Upper lobe of left lung (tissue), 6 donors: ENCODE measurements around the gene NEURL1. TPM values are rescaled to one million over a fixed set of nuclear protein-coding genes. Genes with fewer than 3 reads are reported as not detected.

Experiments
- ATAC-seq, 2 donors: fragments of 200-7000 bp; cut with Tn5 transposase; one replicate each; pipeline ENCODE4 v1.9.1; 2022; ENCODE audit warnings: mild to moderate bottlenecking in 2 of 2, moderate library complexity in 2 of 2; ENCODE audit not compliant: low FRiP score in 2 of 2
- DNase-seq, 2 donors: peaks; one replicate each; pipeline ENCODE4 v3.0.0-alpha.2; 2019 to 2020
- H3K27ac ChIP-seq, 4 donors: fragments of 200-600 bp; sonication (generic); one replicate each; pipeline ENCODE4 v1.5.1; 2016 to 2019
- H3K27me3 ChIP-seq, 4 donors: fragments of 200-600 bp; sonication (generic); one replicate each; pipeline ENCODE4 v1.5.1; 2017 to 2019
- H3K36me3 ChIP-seq, 4 donors: fragments of 200-600 bp; sonication (generic); one replicate each; pipeline ENCODE4 v1.5.1; 2016 to 2019
- H3K4me1 ChIP-seq, 4 donors: fragments of 200-600 bp; sonication (generic); one replicate each; pipeline ENCODE4 v1.5.1; 2018 to 2019
- H3K4me3 ChIP-seq, 4 donors: fragments of 200-600 bp; sonication (generic); one replicate each; pipeline ENCODE4 v1.5.1; 2017 to 2019; ENCODE audit warnings: mild to moderate bottlenecking in 2 of 4, moderate library complexity in 1 of 4
- H3K9me3 ChIP-seq, 4 donors: fragments of 200-600 bp; sonication (generic); one replicate each; pipeline ENCODE4 v1.5.1; 2018 to 2019
- CTCF ChIP-seq, 6 experiments: fragments of 450-650 bp in 4 of 6; fragments of 200-600 bp in 2 of 6; sonication (generic) in 2 of 6; IDR thresholded peaks; one replicate each; pipeline ENCODE4 v1.5.1; 2016 to 2019; ENCODE audit warnings: antibody characterized with exemption in 6 of 6
- EP300 ChIP-seq, 4 donors: sonication (generic); formaldehyde crosslinking; IDR thresholded peaks; one replicate each; pipeline ENCODE4 v1.5.1; 2017; ENCODE audit warnings: antibody characterized with exemption in 4 of 4, control low read depth in 2 of 4
- POLR2A ChIP-seq, 4 donors: fragments of 450-650 bp; IDR thresholded peaks; one replicate each; pipeline ENCODE4 v1.5.1; 2016 to 2017; ENCODE audit warnings: antibody characterized with exemption in 4 of 4, mild to moderate bottlenecking in 2 of 4
- POLR2AphosphoS5 ChIP-seq, 2 donors: sonication (generic); formaldehyde crosslinking; IDR thresholded peaks; one replicate each; pipeline ENCODE4 v1.5.1; 2017; ENCODE audit warnings: antibody characterized with exemption in 2 of 2
- WGBS, 2 donors: methylation state at CpG; one replicate each; pipeline ENCODE4 v1.1.5; 2017 to 2018; 5-methylcytosine and 5-hydroxymethylcytosine counted together
- total RNA-seq, 6 donors: library from RNA; depleted of rRNA in 4 of 6; stranded (reverse); fragments of >200 nt in 4 of 6; gene quantifications; one replicate each; pipeline versions ENCODE4 v1.1.0 to v1.2.1, GENCODE V29; 2016 to 2021
- donor health status: DM: no; HTN: no; CAD: no; lungs with moderate emphysema.
- donor health status: DM: no; HTN: yes; CAD: no; lungs with severe emphysema.

NEURL1 gene
- total RNA-seq, 6 donors from 2014 or later = 0.22 to 1.1 (median 0.80) TPM; not detected in 1

DNA sequence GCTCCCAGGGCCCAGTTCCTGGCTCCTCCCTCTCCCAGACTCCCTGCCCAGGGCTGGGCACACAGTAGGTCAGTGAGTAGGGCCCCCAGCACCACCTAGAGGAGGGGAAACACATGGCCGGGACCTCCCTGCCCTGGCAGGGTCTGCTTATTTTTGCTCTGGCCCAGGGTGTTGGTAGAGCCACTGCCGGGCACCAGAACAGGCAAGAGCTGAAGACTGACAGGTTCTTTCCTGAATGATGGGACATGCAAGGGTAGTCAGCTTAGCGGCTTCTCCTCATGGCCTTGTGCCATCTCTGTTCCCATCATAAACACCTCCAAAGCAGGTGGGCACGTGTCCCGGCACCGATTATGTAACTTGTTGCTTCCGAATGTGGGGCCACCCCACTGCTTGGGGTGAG lies 86.5 kb downstream of the NEURL1 start:
- ATAC-seq (no peak), DNase-seq (no peak)
- Histone ChIP-seq H3K4me3 (no peak overlapping the region), H3K4me1 (peaks cover 0 to 12% (median 7%) of the 10 kb centered on the region in 4 donors), H3K36me3 (no peaks in the 10 kb centered on the region), H3K27me3 (peaks cover 0 to 5% (median 0%) of the 10 kb centered on the region in 4 donors), H3K9me3 (no peaks in the 10 kb centered on the region), H3K27ac (no peak overlapping the region)
- WGBS, 2 donors = 25 to 80% methylated on average over 1 to 7 of the region's 7 CpGs
- no peak for TF ChIP-seq CTCF (IDR thresholded peaks at IDR 0.05)
- no peak for TF ChIP-seq POLR2AphosphoS5 (IDR thresholded peaks at IDR 0.05)
- TF ChIP-seq POLR2A (IDR thresholded peaks at IDR 0.05) = no peak

DNA sequence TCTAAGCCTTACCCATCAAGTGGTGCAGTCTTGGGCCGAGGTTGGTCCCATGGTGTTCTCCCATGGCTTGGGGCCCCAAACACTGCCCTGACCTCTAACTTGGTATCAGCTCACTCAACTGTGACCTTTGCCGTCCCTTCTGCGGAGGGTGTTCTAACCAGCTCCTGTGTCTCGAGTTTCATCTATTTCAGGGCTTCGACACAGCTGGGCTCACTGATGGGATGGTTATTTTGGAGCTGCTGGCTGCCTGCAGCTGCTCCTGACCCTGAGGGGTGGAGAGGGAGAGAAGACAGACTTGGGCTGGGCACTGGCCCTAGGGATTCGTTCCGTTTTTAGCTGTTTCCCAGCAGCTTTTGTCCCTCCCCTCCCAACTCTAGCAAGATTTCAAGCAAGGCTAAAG lies 86.9 kb downstream of the NEURL1 start:
- Histone ChIP-seq H3K9me3 (no peaks in the 10 kb centered on the region), H3K27me3 (peaks cover 0 to 5% (median 0%) of the 10 kb centered on the region in 4 donors), H3K4me1 (peaks cover 0 to 13% (median 7%) of the 10 kb centered on the region in 4 donors), H3K4me3 (no peak overlapping the region), H3K27ac (no peak overlapping the region), H3K36me3 (no peaks in the 10 kb centered on the region)
- DNase-seq (no peak), ATAC-seq (no peak)
- WGBS, 2 donors = 60 to 86% methylated on average over 6 to 7 of the region's 7 CpGs
- TF ChIP-seq POLR2AphosphoS5 (IDR thresholded peaks at IDR 0.05) = no peak
- TF ChIP-seq POLR2A (IDR thresholded peaks at IDR 0.05) = no peak
- no peak for TF ChIP-seq EP300 (IDR thresholded peaks at IDR 0.05)
- TF ChIP-seq CTCF (IDR thresholded peaks at IDR 0.05) = no peak

GRCh38 chr10:103581499-103581898 lies 88.0 kb downstream of the NEURL1 start:
- H3K9me3 ChIP-seq = no peaks in the 10 kb centered on the region
- H3K4me1 ChIP-seq = peaks cover 0 to 13% (median 7%) of the 10 kb centered on the region in 4 donors
- no peaks in the 10 kb centered on the region for H3K36me3 ChIP-seq
- H3K27me3 ChIP-seq = peaks cover 0 to 5% (median 0%) of the 10 kb centered on the region in 4 donors
- no peak overlapping the region for H3K27ac ChIP-seq
- TF ChIP-seq POLR2A (IDR thresholded peaks at IDR 0.05) = no peak
- TF ChIP-seq POLR2AphosphoS5 (IDR thresholded peaks at IDR 0.05) = no peak
- no peak for TF ChIP-seq CTCF (IDR thresholded peaks at IDR 0.05)
- TF ChIP-seq EP300 (IDR thresholded peaks at IDR 0.05) = no peak
- ATAC-seq (no peak), DNase-seq (no peak)
- no peak overlapping the region for H3K4me3 ChIP-seq

GRCh38 chr10:103582331-103583123 lies 89.0 kb downstream of the NEURL1 start:
- no peak for DNase-seq
- no peak for ATAC-seq
- peaks cover 0 to 13% (median 7%) of the 10 kb centered on the region in 4 donors for H3K4me1 ChIP-seq
- H3K36me3 ChIP-seq = no peaks in the 10 kb centered on the region
- H3K4me3 ChIP-seq = no peak overlapping the region
- TF ChIP-seq POLR2A (IDR thresholded peaks at IDR 0.05) (no peak), CTCF (IDR thresholded peaks at IDR 0.05) (no peak), POLR2AphosphoS5 (IDR thresholded peaks at IDR 0.05) (no peak), EP300 (IDR thresholded peaks at IDR 0.05) (no peak)
- H3K27me3 ChIP-seq = peaks cover 0 to 5% (median 0%) of the 10 kb centered on the region in 4 donors
- no peak overlapping the region for H3K27ac ChIP-seq
- 92 to 94% methylated on average over 13 of the region's 13 CpGs for WGBS, 2 donors
- H3K9me3 ChIP-seq = no peaks in the 10 kb centered on the region

DNA sequence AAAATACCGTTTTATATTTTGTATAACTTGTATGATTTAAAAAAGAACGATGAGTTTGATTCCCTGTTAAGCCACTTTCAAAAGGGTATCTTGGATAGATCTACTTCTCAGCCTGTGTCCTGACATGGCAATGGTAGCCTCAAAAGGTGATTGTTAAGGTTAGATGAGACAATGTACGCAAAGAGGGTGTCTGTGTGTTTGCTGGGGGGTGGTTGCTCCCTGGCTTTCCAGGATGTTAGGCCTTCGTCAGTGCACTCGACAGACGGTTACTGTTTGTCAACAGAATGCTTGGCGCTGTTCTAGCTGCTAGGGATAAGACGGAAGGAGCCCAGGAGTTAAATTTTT lies 90.3 kb downstream of the NEURL1 start:
- Histone ChIP-seq H3K9me3 (no peaks in the 10 kb centered on the region), H3K27ac (no peak overlapping the region), H3K4me1 (peaks cover 0 to 13% (median 7%) of the 10 kb centered on the region in 4 donors), H3K4me3 (peak overlapping the region in 3 of 4 donors; percentile 37 to 52 (median 47)), H3K36me3 (no peaks in the 10 kb centered on the region), H3K27me3 (peaks cover 0 to 5% (median 0%) of the 10 kb centered on the region in 4 donors)
- 67 to 72% methylated on average over 8 of the region's 8 CpGs for WGBS, 2 donors
- DNase-seq = no peak
- ATAC-seq = no peak
- TF ChIP-seq POLR2AphosphoS5 (IDR thresholded peaks at IDR 0.05) (no peak), CTCF (IDR thresholded peaks at IDR 0.05) (no peak), POLR2A (IDR thresholded peaks at IDR 0.05) (no peak)
